GM21390 (cell line): ENCODE measurements around the gene HSPBAP1.
"Not testable (repeated sequence)": the region's sequence is repeated elsewhere in the genome, so short reads cannot be mapped to it uniquely, and the experiment has no call there.

Experiments used
- ATAC-seq: cut with Tn5 transposase; IDR thresholded peaks from one replicate; pipeline ENCODE4 v1.9.1; 2021; ENCODE audit not compliant: unreplicated experiment

The HSPBAP1 gene

GRCh38 chr3:122742234-122742633 is 51.4 kb downstream of the HSPBAP1 start:
- no peak for ATAC-seq

GRCh38 chr3:122739172-122739571 is 54.5 kb downstream of the HSPBAP1 start:
- ATAC-seq = no peak

GRCh38 chr3:122732682-122733525 is 60.7 kb downstream of the HSPBAP1 start:
- ATAC-seq = not testable (repeated sequence)

GRCh38 chr3:122730240-122730639 is 63.4 kb downstream of the HSPBAP1 start:
- no peak for ATAC-seq

GRCh38 chr3:122728756-122729514 is 64.7 kb downstream of the HSPBAP1 start:
- ATAC-seq = no peak

- ATAC-seq = no peak
Observed at GRCh38 chr3:122728186-122728585, 65.4 kb downstream of the HSPBAP1 start.

- ATAC-seq = no peak
Observed at GRCh38 chr3:122727766-122728165, 65.9 kb downstream of the HSPBAP1 start.

GRCh38 chr3:122727294-122727693 is 66.3 kb downstream of the HSPBAP1 start:
- ATAC-seq = no peak

- no peak for ATAC-seq
Observed at GRCh38 chr3:122725106-122725505, 68.5 kb downstream of the HSPBAP1 start.

- ATAC-seq = no peak
Observed at GRCh38 chr3:122719273-122719921, 74.2 kb downstream of the HSPBAP1 start.

GRCh38 chr3:122716667-122717066 is 77.0 kb downstream of the HSPBAP1 start:
- ATAC-seq = no peak

GRCh38 chr3:122714273-122714672 is 79.4 kb downstream of the HSPBAP1 start:
- ATAC-seq = no peak

GRCh38 chr3:122710616-122711251 is 82.9 kb downstream of the HSPBAP1 start:
- ATAC-seq = not testable (repeated sequence)

- ATAC-seq = no peak
Observed at GRCh38 chr3:122705379-122705778, 88.3 kb downstream of the HSPBAP1 start.

- ATAC-seq = no peak
Observed at GRCh38 chr3:122700193-122700592, 93.4 kb downstream of the HSPBAP1 start.

GRCh38 chr3:122697952-122698620 is 95.5 kb downstream of the HSPBAP1 start:
- ATAC-seq = peak; percentile 70

GRCh38 chr3:122695927-122696561 is 97.6 kb downstream of the HSPBAP1 start:
- ATAC-seq = no peak

GRCh38 chr3:122694966-122695365 is 98.7 kb downstream of the HSPBAP1 start:
- ATAC-seq = peak; percentile 48

GRCh38 chr3:122692674-122693073 is 101.0 kb downstream of the HSPBAP1 start:
- no peak for ATAC-seq

- ATAC-seq = no peak
Observed at GRCh38 chr3:122691195-122691594, 102.4 kb downstream of the HSPBAP1 start.
